Uterus (tissue), 4 donors: Measurements from ENCODE around the gene FAIM2. TPM values are rescaled to one million over a fixed set of nuclear protein-coding genes. Genes with fewer than 3 reads are reported as not detected.

Experiments used
- DNase-seq, 2 donors: peaks; one replicate each; pipeline ENCODE4 v3.0.0-alpha.2; 2019 to 2020
- H3K27ac ChIP-seq, 2 donors: fragments of 200-600 bp; sonication (generic); 1 replicate in 1 of 2; 2 replicates in 1 of 2; pipeline ENCODE4 v1.5.1; 2016 to 2018
- H3K27me3 ChIP-seq, 2 donors: fragments of 200-600 bp; sonication (generic); one replicate each; pipeline ENCODE4 v1.5.1; 2018 to 2019; ENCODE audit warnings: control low read depth in 1 of 2
- H3K36me3 ChIP-seq, 2 donors: fragments of 200-600 bp; sonication (generic); one replicate each; pipeline ENCODE4 v1.5.1; 2019; ENCODE audit warnings: control low read depth in 1 of 2
- H3K4me1 ChIP-seq, 2 donors: fragments of 200-600 bp; sonication (generic); one replicate each; pipeline ENCODE4 v1.5.1; 2018 to 2019; ENCODE audit warnings: control low read depth in 1 of 2
- H3K4me3 ChIP-seq, 2 donors: fragments of 200-600 bp; sonication (generic); 1 replicate in 1 of 2; 2 replicates in 1 of 2; pipeline ENCODE4 v1.5.1; 2018 to 2019; ENCODE audit warnings: mild to moderate bottlenecking in 1 of 2
- H3K9me3 ChIP-seq, 2 donors: fragments of 200-600 bp; sonication (generic); one replicate each; pipeline ENCODE4 v1.5.1; 2019; ENCODE audit warnings: control low read depth in 1 of 2
- CTCF ChIP-seq, 4 experiments: fragments of 200-600 bp in 2 of 4; fragments of 450-650 bp in 2 of 4; sonication (generic) in 2 of 4; IDR thresholded peaks; one replicate each; pipeline ENCODE4 v1.5.1; 2016 to 2019; ENCODE audit warnings: antibody characterized with exemption in 4 of 4, mild to moderate bottlenecking in 2 of 4, moderate library complexity in 1 of 4
- POLR2A ChIP-seq, 2 donors: fragments of 450-650 bp; IDR thresholded peaks; one replicate each; pipeline ENCODE4 v1.6.1; 2016; ENCODE audit warnings: antibody characterized with exemption in 2 of 2, mild to moderate bottlenecking in 1 of 2, moderate library complexity in 1 of 2
- intact Hi-C: fragments of 100-400 bp; cut with DNase I; formaldehyde crosslinking; loops from one replicate; pipeline ENCODE4 v1.15.1; 2023; ENCODE audit warnings: low total_unique reads
- total RNA-seq, 4 donors: library from RNA; depleted of rRNA in 3 of 4; stranded (reverse); fragments of >200 nt in 3 of 4; gene quantifications; one replicate each; pipeline versions ENCODE4 v1.1.0 to v1.2.4, GENCODE V29; 2014 to 2023
- donor health status: DM: yes; HTN: yes; CAD: no.

The FAIM2 gene
- total RNA-seq, 4 donors from 2014 or later: 1.0 to 11.9 (median 5.5) TPM

- no peak for TF ChIP-seq POLR2A (IDR thresholded peaks at IDR 0.05)
- TF ChIP-seq CTCF (IDR thresholded peaks at IDR 0.05): no peak
- no peak for DNase-seq
- no peak within 1 kb of the TSS for H3K4me3 ChIP-seq
These were observed 46.9 kb upstream of the FAIM2 start, which contains the start of gene AQP2 for GRCh38 chr12:49950273-49951251. AQP2 (plus strand) TSS chr12:49950737; CDS start chr12:49950831, 94 bp downstream.

GRCh38 chr12:49949866-49950265, 46.2 kb upstream of the FAIM2 start:
- TF ChIP-seq CTCF (IDR thresholded peaks at IDR 0.05) (no peak), POLR2A (IDR thresholded peaks at IDR 0.05) (no peak)
- no peaks in the 10 kb centered on the region for H3K36me3 ChIP-seq
- intact Hi-C loops: no loop called here
- no peaks in the 10 kb centered on the region for H3K9me3 ChIP-seq
- no peaks in the 10 kb centered on the region for H3K27me3 ChIP-seq
- no peaks in the 10 kb centered on the region for H3K4me1 ChIP-seq
- no peak overlapping the region for H3K27ac ChIP-seq
- no peak for DNase-seq
- H3K4me3 ChIP-seq: no peak overlapping the region

More at GRCh38 chr12:49950273-49951251, 46.9 kb upstream of the FAIM2 start, which contains the start of gene AQP2:
- Histone ChIP-seq H3K36me3 (no peaks in the 10 kb centered on the region), H3K9me3 (no peaks in the 10 kb centered on the region), H3K27me3 (peaks cover 0 to 3% of the 10 kb centered on the region in 2 donors), H3K27ac (no peak within 1 kb of the TSS), H3K4me1 (no peaks in the 10 kb centered on the region)
- intact Hi-C loops: no loop called here

- no peak overlapping the region for H3K27ac ChIP-seq
- H3K36me3 ChIP-seq: no peaks in the 10 kb centered on the region
- no peak for DNase-seq
- intact Hi-C loops: no loop called here
- H3K27me3 ChIP-seq: no peaks in the 10 kb centered on the region
- H3K4me1 ChIP-seq: no peaks in the 10 kb centered on the region
- no peak for TF ChIP-seq POLR2A (IDR thresholded peaks at IDR 0.05)
- no peak for TF ChIP-seq CTCF (IDR thresholded peaks at IDR 0.05)
- H3K9me3 ChIP-seq: no peaks in the 10 kb centered on the region
- no peak overlapping the region for H3K4me3 ChIP-seq
These were observed 45.5 kb upstream of the FAIM2 start for GRCh38 chr12:49948866-49949845.

- no peak overlapping the region for H3K4me3 ChIP-seq
- no peaks in the 10 kb centered on the region for H3K9me3 ChIP-seq
- intact Hi-C loops: no loop called here
- H3K27ac ChIP-seq: no peak overlapping the region
- no peak for TF ChIP-seq CTCF (IDR thresholded peaks at IDR 0.05)
- TF ChIP-seq POLR2A (IDR thresholded peaks at IDR 0.05): no peak
- no peak for DNase-seq
- H3K27me3 ChIP-seq: no peaks in the 10 kb centered on the region
- H3K4me1 ChIP-seq: no peaks in the 10 kb centered on the region
- no peaks in the 10 kb centered on the region for H3K36me3 ChIP-seq
These were observed 44.0 kb upstream of the FAIM2 start for GRCh38 chr12:49947593-49948226.
